Measurements from ENCODE around the gene FERMT3. TPM values are rescaled to one million over a fixed set of nuclear protein-coding genes. Genes with fewer than 3 reads are reported as not detected.

The FERMT3 gene
- total and polyA plus RNA-seq, 4 donors, result 3.4 to 47.2 (median 9.7) TPM

DNA sequence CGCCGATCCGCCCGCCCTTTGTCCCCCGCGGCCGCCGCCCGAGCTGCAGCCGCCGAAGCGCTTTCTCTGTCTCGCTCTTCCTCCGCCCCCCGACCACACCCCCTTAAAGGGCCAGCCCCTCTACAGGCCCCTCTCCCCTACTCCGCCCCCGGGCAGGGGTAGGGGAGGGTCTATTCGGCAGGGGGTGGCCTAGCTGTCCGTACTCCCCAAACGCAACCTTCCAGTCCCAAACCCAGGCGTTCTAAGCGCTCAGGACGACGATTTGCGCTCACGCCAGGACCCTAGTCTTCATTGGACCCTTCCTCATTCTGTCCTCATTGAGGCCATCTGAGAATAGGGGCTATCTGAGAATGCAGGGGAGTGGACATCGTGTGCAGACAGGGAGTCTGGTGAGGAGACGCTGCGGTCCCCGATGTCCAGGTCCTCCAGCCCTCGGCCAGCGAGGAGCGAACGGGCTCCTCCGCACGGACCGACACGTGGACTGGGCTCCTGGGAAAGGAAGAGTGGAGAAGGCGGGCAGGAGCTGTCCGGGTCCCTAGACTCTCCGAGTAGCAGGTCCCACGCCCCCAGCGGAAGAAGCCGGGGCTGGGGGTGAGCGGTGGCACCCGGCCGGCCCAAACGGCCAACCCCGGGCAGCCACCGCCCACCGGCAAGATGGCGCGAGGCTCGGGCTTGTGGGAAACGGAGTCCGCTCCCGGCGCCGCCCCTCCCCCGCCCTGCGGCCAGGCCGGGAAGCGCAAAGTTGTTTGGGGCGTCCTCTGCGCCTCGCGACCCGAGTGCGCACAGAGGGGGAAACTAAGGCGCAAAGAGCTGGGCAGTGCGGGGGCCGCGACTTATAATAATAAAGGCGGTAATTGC, 40.6 kb downstream of the FERMT3 start, which contains the start of gene PPP1R14B (continued):
- TF ChIP-seq, protein P1, sequence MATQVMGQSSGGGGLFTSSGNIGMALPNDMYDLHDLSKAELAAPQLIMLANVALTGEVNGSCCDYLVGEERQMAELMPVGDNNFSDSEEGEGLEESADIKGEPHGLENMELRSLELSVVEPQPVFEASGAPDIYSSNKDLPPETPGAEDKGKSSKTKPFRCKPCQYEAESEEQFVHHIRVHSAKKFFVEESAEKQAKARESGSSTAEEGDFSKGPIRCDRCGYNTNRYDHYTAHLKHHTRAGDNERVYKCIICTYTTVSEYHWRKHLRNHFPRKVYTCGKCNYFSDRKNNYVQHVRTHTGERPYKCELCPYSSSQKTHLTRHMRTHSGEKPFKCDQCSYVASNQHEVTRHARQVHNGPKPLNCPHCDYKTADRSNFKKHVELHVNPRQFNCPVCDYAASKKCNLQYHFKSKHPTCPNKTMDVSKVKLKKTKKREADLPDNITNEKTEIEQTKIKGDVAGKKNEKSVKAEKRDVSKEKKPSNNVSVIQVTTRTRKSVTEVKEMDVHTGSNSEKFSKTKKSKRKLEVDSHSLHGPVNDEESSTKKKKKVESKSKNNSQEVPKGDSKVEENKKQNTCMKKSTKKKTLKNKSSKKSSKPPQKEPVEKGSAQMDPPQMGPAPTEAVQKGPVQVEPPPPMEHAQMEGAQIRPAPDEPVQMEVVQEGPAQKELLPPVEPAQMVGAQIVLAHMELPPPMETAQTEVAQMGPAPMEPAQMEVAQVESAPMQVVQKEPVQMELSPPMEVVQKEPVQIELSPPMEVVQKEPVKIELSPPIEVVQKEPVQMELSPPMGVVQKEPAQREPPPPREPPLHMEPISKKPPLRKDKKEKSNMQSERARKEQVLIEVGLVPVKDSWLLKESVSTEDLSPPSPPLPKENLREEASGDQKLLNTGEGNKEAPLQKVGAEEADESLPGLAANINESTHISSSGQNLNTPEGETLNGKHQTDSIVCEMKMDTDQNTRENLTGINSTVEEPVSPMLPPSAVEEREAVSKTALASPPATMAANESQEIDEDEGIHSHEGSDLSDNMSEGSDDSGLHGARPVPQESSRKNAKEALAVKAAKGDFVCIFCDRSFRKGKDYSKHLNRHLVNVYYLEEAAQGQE (IDR thresholded peaks at IDR 0.05), result peak; percentile 37
- TF ChIP-seq, protein P2, sequence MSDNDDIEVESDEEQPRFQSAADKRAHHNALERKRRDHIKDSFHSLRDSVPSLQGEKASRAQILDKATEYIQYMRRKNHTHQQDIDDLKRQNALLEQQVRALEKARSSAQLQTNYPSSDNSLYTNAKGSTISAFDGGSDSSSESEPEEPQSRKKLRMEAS (IDR thresholded peaks at IDR 0.05), result no peak
- TF ChIP-seq NR2F2 (IDR thresholded peaks at IDR 0.05) (no peak), FOXA2 (IDR thresholded peaks at IDR 0.05) (no peak), FOXA1 (IDR thresholded peaks at IDR 0.05) (no peak)

DNA sequence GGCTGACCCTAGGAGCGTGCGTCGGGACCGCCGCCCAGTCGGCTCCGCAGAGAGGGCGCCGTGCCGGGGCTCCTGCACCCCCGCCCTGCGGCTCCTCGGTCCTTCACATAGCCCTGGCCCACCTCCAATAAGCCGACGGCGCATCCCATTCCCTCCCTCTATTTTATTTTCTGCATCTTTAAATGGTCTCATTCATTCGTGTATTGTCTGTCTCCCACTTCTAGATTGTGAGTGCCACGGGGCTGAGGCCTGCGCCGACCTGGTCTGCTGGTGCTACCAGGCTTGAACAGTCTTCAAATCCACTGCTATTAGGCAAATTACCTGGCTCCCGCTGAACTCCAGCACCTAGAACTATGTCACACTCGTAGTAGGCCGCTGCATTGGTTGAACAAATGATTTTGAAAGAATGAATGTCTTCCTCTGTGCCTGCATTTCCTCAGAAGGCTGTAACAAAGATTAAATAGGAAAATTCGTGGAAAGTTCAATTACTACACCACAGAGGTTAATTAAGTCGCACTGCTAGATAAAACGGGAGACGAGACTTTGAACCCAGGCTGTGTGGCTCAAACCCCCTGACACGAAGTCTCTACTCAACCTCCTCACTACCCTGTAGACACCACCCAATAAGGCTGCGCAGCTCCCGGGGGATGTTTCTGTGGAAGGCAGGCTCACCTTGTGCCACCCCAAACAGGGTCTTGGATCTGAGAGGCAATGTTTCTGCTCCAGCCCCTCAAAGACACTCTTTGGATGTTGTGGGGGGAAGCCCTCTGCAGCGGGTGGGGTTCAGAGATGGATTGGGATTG, 41.4 kb downstream of the FERMT3 start:
- no peaks in the 10 kb centered on the region for H3K27me3 ChIP-seq (ENCODE audit: control insufficient read depth in 4 of 4, insufficient read depth in 4 of 4, low read length in 3 of 4)
- H3K27ac ChIP-seq (ENCODE audit: low read depth in 1 of 2, low read length in 2 of 2), result peak overlapping the region; percentile 95 to 97
- H3K4me1 ChIP-seq (ENCODE audit: control insufficient read depth in 4 of 4, insufficient read depth in 4 of 4, low read length in 3 of 4), result peaks cover 11 to 67% (median 52%) of the 10 kb centered on the region in 4 donors
- peak overlapping the region in 2 of 3 donors; percentile 92 to 96 for H3K4me3 ChIP-seq (ENCODE audit: low read depth in 1 of 3, low read length in 3 of 3)
- no peak for DNase-seq (ENCODE audit: low spot score)
- 36% methylated on average over 31 of the region's 31 CpGs for WGBS
- H3K9ac ChIP-seq (ENCODE audit: low read depth in 1 of 2, low read length in 2 of 2), result peak overlapping the region in 1 of 2 donors; percentile 8
- H3K36me3 ChIP-seq (ENCODE audit: control insufficient read depth in 4 of 4, insufficient read depth in 3 of 4, low read depth in 1 of 4, low read length in 3 of 4), result peaks cover 0 to 6% (median 4%) of the 10 kb centered on the region in 4 donors
- H3K9me3 ChIP-seq (ENCODE audit: control insufficient read depth in 4 of 4, low read length in 3 of 4), result no peaks in the 10 kb centered on the region
- TF ChIP-seq NR2F2 (IDR thresholded peaks at IDR 0.05) (no peak), RAD21 (IDR thresholded peaks at IDR 0.05) (no peak), TAF1 (conservative IDR thresholded peaks at IDR 0.05) (no peak), ATF3 (IDR thresholded peaks at IDR 0.05) (no peak), RXRA (IDR thresholded peaks at IDR 0.05) (no peak), GABPA (IDR thresholded peaks at IDR 0.05 in 1 of 2, conservative IDR thresholded peaks at IDR 0.05 in 1 of 2) (no peak), SP1 (IDR thresholded peaks at IDR 0.05) (no peak), EGR1 (IDR thresholded peaks at IDR 0.05; ENCODE audit: low read depth in 2 of 2) (no peak), HNF4A (conservative IDR thresholded peaks at IDR 0.05) (no peak), ZBTB33 (IDR thresholded peaks at IDR 0.05) (no peak), YY1 (IDR thresholded peaks at IDR 0.05) (no peak), HNF4G (IDR thresholded peaks at IDR 0.05) (no peak), JUND (IDR thresholded peaks at IDR 0.05) (no peak), FOXA2 (IDR thresholded peaks at IDR 0.05) (no peak), FOXA1 (IDR thresholded peaks at IDR 0.05) (no peak)
- TF ChIP-seq, protein P3, sequence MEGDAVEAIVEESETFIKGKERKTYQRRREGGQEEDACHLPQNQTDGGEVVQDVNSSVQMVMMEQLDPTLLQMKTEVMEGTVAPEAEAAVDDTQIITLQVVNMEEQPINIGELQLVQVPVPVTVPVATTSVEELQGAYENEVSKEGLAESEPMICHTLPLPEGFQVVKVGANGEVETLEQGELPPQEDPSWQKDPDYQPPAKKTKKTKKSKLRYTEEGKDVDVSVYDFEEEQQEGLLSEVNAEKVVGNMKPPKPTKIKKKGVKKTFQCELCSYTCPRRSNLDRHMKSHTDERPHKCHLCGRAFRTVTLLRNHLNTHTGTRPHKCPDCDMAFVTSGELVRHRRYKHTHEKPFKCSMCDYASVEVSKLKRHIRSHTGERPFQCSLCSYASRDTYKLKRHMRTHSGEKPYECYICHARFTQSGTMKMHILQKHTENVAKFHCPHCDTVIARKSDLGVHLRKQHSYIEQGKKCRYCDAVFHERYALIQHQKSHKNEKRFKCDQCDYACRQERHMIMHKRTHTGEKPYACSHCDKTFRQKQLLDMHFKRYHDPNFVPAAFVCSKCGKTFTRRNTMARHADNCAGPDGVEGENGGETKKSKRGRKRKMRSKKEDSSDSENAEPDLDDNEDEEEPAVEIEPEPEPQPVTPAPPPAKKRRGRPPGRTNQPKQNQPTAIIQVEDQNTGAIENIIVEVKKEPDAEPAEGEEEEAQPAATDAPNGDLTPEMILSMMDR (IDR thresholded peaks at IDR 0.05; ENCODE audit: low read depth, low read length, missing input control), result no peak
- TF ChIP-seq, protein P1 (IDR thresholded peaks at IDR 0.05), result no peak
- TF ChIP-seq, protein P2 (IDR thresholded peaks at IDR 0.05), result no peak
